ENCODE measurements around the gene CEP85.
A peak's percentile ranks its signal among the peaks of the same experiment; 100 is the strongest.

CEP85 gene, protein sequence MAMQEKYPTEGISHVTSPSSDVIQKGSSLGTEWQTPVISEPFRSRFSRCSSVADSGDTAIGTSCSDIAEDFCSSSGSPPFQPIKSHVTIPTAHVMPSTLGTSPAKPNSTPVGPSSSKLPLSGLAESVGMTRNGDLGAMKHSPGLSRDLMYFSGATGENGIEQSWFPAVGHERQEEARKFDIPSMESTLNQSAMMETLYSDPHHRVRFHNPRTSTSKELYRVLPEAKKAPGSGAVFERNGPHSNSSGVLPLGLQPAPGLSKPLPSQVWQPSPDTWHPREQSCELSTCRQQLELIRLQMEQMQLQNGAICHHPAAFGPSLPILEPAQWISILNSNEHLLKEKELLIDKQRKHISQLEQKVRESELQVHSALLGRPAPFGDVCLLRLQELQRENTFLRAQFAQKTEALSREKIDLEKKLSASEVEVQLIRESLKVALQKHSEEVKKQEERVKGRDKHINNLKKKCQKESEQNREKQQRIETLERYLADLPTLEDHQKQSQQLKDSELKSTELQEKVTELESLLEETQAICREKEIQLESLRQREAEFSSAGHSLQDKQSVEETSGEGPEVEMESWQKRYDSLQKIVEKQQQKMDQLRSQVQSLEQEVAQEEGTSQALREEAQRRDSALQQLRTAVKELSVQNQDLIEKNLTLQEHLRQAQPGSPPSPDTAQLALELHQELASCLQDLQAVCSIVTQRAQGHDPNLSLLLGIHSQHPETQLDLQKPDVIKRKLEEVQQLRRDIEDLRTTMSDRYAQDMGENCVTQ

DNA sequence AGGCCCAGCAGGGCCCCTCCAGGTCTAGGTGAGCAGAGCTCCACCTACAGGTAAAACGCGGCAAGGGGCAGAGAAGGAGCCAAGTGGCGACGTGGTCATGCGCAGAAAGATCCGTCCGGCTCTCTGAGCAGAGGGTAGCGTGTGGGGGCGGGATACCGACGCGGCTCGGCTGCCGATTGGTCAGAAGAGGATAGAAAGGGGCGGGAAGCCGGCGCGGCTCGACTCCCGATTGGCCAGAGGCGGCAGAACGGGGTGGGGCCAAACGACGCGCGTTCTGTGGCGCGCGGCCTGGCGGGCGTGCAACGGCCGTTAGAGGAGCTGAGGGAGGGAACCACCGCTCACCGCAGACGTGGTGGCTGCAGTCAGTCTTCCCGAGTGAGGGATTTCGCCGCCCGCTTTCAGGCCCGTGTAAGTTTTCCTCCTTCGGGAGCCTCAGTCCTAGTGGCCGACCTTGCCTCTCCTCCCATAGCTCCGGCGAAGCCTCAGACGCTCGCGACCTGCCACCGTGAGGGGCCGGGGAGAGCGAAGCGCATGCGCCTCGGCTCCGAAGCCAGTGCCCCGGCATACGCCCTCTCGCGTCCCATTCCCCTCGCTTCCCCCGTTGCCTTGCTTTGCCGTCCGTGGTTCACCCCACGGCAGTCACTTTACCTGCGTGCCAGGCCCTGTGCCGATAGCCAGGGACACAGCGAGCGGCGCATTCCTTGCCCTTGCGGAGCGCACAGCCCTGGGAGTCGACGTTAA, at the start of gene CEP85:
CEP85 (plus strand) TSS at position 298 of the 741 bp plus-strand sequence. CDS start 5,584 bp downstream, outside the sequence.
- peak; percentile 98 to 99 for DNase-seq (ENCODE audit: low read depth in 2 of 2)

DNA sequence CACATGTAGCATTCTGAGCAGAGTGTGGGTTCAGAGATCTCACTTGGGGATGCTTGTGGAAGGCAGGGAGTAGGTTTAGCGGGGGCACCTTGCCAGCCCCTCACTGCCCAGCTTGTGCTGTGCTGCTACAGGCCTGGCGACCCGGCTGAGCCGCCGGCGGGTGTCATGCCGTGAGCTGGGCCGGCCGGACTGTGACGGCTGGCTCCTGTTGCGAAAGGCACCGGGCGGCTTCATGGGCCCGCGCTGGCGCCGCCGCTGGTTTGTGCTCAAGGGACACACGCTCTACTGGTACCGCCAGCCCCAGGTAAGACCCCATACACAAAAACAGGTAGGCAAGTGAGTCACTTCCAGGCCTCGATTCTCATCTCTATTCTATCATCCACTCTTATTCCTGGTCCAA, 49.1 kb upstream of the CEP85 start:
- DNase-seq (ENCODE audit: low read depth in 2 of 2): no peak

DNA sequence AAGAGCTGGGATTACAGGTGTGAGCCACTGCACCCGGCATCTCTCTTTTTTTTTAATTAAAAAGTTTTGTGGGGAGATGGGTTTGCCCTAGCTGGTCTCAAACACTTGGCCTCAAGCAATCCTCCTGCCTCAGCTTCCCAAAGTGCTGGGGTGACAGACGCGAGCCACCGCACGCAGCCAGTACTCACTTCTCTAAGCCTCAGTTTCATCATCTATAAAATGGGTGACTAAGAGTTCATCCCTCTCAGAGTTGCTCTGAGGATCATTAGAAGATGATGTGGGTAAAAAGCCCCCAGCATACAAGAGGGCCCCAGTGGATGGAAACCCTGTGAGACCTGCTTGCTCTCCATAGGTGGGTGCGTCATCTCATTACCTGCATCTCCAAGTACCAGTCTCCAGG, 46.1 kb upstream of the CEP85 start:
- no peak for DNase-seq (ENCODE audit: low read depth in 2 of 2)

DNA sequence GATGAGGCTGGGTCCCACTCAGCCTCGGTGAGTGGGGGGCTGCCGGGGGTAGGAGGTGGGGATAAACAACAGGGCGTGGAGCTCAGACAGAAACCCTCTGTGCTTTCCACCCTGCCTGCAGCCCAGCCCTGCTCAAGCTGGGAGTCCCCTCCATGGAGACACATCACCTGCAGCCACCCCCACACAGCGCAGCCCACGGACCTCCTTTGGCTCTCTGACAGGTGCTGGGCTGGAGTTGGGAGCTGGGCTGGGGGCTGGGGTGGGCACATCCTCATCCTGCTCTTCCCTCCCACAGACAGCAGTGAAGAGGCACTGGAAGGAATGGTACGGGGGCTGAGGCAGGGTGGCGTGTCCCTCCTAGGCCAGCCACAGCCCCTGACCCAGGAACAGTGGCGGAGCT, 45.5 kb upstream of the CEP85 start:
- no peak for DNase-seq (ENCODE audit: low read depth in 2 of 2)

DNA sequence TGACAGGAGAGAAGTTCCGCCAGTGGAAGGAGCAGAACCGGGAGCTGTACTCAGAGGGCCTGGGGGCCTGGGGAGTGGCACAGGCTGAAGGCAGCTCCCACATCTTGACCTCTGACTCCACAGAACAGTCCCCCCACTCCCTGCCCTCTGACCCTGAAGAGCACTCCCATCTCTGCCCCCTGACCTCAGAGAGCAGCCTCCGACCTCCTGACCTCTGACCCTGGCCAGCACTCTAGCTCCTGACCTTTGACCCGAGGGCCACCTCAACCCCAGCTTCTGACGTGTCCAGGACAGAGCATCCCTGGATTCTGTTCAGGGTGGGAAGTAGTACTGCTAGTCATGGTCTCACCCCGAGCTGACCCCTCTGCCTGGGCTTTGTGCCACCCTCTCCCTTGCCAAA, 44.7 kb upstream of the CEP85 start:
- no peak for DNase-seq (ENCODE audit: low read depth in 2 of 2)

DNA sequence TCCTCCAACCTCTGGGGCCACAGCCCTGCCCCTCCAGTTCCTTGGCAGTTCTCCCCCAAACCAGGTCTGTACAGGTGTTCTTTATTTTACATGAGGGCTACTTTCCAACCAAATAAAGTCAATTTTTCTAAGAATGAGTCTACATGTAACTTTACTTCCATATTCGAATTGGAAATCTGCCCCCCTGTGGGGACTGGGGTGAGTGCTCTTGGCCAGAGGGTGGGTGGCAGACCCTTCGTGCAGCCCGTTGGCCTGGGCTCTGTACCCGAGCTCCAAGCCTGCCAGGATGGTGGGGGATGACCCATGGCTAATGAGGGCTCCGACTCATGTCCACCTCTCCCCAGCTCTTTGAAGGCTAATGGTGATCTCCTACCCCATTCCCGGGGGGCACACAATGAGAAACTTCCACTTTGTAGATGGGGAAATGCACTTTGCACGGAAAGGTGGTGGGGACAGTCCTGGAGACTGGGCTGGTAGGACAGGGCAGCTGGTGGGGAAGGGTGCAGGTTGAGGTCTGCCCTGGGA, 44.2 kb upstream of the CEP85 start:
- no peak for DNase-seq (ENCODE audit: low read depth in 2 of 2)

DNA sequence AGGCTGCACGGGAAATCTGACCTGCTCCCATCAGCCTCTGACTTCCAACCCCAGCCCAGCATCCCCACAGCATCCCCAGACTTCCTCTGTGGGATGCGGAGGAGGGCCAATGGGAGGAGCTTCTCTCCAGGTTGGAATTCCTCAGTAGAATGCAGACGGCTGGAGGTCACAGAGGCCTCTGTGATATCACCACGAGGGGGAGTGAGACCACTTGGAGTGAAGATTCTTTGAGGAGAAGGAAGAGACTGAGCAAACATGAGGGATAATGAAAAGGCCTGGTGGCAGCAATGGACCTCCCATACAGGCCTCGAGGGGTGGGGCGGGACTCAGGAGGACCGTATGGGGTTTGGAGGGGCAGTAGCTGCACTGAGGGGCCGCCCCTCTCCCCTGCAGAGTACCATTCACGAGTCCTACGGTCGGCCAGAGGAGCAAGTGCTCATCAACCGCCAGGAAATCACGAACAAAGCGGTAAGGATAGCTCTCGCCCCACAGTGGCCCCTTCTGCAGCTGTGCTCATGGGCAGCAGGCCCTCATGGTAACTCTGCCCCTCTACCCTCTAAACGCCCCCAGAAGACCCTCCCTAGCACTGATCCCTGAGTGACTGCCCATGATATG, 43.5 kb upstream of the CEP85 start, which contains the start of gene CATSPER4:
CATSPER4 (plus strand) TSS at position 230 of the 615 bp plus-strand sequence; CDS start at position 256, 26 bp downstream.
- no peak for DNase-seq (ENCODE audit: low read depth in 2 of 2)

DNA sequence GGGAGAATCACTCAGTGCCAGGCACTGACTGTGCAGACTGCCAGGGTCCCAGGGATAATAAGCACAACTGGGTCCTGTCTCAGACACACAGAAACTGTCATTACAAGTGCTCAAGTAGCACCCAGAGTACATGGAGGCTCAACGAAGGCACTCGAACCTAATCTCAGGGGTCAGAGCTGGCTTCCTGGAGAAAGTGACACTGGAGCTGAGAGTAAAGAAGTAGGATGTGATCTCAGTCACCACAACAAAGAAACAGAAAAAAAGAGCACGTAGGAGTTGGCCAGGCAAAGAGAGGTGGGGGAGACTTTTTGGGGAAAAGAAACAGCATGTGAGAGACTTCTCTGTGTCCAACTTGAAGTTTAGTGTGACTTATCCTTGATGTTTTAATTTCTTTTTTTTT, 42.3 kb upstream of the CEP85 start:
- DNase-seq (ENCODE audit: low read depth in 2 of 2): no peak

DNA sequence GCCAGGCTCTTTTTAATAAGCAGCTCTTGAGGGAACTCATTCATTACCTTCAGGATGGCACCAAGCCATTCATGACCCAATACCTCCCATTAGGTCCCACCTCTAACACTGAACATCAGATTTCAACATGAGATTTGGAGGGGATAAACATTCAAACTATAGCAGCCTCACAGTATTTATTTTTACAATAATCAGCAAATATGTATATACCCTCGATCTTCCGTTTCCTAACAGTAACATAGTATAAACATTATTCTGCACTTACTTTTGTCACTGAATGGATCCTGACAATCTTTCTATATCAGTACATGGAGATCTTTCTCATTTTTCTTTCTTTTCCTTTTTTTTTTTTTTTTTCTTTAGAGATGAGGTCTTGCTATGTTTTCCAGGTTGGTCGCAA, 38.2 kb upstream of the CEP85 start:
- DNase-seq (ENCODE audit: low read depth in 2 of 2): no peak

DNA sequence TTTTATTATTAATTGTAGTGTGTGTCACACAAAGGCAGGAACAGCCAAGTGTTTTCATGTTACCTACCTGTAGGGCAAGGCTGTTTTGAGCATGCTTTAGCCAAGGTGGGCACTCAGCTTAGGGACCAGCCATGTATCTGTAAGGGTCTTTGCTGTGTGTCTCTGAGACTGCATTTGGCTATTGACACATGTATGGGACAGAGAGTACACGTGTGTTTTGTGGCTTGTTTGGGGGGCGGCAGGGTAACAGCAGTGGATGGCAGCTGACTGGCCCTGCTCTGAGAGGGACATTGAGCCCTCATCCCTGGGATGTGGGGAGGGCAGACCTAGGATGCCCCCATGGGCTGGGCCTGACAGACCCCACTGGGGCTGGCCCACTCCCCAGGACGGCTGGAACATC, 36.7 kb upstream of the CEP85 start:
- DNase-seq (ENCODE audit: low read depth in 2 of 2): no peak

DNA sequence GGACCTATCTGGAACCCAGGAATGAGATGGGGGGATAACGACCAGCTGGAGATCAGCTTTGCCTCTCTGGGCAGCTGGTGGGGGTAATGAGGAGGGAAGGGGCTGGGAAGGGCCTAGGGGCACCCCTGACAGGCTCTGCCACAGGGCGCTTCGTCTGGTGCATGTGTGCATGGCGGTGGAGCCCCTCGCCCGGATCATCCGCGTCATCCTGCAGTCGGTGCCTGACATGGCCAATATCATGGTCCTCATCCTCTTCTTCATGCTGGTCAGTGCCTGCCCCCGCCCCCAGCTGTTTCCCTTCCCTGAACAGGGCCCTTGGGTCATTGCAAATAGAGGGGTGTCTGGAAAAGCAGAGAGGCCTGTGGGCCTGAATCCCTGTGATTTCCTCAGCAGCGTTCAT, 36.2 kb upstream of the CEP85 start:
- DNase-seq (ENCODE audit: low read depth in 2 of 2): no peak

DNA sequence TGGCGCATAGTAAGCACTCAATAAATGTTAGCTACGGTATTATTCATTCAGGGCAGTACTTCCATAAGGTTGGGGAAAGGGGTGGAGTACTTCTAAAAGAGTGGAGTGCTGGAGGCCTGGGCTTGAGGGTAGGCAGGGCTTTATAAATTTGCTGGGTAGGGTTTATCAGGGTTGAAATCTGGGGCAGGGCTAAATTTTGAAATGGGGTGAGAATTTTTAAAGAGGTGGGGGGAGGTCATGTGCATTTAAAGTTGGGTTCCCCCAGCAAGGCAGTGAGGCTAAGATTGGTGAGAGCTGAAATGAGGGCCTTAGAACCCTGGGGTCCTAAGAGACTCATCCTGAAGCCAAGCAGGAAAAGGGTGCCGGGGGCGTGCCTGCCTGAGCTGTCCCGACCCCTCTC, 33.6 kb upstream of the CEP85 start:
- no peak for DNase-seq (ENCODE audit: low read depth in 2 of 2)

DNA sequence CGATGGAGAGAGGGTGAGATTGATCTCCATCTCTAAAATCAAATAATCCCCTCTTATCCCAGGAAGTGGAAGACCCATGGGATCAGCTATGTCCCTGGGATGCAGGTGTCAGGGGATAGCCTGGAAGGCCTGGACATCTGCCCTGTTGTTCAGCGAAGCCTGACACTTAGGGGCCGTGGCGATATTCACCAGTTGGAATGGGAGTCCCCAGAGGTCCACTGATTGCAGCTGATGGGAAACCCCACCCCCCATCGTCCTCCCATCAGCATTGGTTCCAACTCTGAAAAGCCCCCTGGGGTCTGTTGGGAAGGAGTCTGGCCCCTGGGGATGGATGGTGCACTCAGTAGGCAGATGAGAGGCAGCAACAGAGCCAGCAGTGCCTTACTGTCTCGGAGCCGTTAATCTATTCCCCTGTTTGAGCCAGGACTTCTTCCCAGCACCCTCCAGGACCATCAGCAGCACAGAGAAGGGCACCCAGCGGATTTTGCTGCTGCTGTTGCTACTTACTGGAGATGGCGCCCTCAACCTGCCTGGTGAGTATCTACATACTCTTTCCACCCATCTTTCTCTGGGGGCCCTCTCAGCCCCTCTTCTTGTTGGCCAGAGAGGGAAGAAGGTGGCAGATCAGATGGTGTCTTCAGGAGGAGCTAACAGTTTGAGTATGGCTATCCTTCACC, 30.2 kb upstream of the CEP85 start:
- no peak for DNase-seq (ENCODE audit: low read depth in 2 of 2)

DNA sequence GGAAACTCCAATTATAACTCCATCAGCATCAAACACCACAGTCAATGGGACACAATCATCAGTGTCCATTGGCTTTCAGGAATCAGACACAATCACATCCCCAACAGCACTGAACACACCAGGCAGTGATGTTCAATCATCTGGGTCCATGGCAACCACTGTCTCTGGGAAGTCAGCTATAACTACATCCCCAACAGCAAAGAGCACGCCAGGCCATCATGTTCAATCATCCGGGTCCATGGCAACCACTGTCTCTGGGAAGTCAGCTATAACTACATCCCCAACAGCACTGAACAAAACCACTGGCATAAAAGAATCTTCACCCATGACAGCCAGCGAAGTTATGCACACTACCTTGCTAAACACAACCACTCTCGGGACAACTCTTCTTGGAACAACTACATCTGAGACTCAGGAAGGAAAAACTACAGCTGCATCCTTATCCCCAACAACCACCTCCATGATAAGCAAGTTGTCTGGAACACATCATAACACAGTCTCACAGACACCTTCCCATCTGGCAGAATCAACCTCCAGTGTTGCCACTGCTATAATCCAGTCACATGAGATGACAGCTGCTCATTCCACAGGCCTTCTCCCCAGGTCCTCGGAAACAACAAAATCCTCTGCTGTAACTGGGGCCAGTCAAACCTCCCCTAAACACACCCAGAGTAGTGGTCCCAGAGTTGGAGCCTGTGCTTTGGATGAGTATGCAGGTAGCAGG, 23.7 kb upstream of the CEP85 start:
- DNase-seq (ENCODE audit: low read depth in 2 of 2): no peak

DNA sequence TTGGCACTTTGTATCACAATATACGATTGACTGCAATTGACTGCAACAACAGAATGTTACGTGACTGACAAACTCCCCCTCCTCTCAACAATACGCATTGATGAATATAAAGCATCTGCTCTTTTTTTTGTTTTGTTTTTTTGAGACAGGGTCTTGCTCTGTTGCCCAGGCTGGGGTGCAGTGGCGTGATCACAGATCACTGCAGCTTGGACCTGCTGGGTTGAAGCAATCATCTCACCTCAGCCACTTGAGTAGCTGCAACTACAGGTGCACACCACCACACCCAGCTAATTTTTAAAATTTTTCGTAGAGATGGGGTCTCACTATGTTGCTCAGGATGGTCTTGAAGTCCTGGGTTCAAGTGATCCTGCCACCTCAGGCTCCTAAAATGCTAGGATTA, 21.3 kb upstream of the CEP85 start:
- no peak for DNase-seq (ENCODE audit: low read depth in 2 of 2)

DNA sequence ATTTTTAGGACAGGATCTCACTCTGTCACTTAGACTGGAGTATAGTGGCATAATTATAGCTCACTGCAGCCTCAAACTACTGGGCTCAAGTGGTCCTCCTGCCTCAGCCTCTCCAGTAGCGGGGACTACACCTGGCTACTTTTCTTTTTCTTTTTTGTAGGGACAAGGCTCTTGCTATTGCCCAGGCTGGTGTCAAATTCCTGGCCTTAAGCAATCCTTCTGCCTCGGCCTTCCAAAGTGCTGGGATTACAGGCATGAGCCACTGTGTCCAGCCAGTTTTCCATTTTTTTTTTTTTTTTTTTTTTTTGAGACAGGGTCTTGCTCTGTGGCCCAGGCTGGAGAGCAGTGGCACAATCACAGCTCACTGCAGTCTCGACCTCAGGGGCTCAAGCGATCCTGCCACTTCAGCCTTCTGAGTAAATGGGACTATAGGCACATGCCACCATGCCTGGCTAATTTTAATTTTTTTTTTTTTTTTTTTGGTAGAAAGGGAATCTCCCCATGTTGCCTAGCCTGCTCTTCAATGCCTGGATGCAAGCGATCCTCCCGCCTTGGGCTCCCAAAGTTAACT, 20.6 kb upstream of the CEP85 start:
- DNase-seq (ENCODE audit: low read depth in 2 of 2): no peak

DNA sequence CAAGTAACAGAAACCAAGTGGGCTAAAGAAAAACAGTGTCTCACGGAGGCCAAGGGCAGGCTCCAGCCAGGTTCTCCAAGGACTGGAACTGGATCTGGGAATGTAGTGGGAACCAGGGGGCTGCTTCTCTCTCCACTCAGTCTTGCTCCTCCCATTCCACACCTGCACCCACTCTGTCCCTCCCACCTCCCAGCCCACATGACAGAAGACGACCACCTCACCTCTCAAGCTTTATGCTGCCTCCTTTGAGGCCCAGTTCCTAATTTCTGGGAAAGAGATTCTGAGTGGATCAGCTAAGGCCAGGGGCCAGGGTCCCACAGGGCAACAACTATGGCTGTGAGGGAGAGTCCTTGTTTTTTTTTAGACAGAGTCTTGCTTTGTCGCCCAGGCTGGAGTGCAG, 18.8 kb upstream of the CEP85 start:
- DNase-seq (ENCODE audit: low read depth in 2 of 2): no peak

DNA sequence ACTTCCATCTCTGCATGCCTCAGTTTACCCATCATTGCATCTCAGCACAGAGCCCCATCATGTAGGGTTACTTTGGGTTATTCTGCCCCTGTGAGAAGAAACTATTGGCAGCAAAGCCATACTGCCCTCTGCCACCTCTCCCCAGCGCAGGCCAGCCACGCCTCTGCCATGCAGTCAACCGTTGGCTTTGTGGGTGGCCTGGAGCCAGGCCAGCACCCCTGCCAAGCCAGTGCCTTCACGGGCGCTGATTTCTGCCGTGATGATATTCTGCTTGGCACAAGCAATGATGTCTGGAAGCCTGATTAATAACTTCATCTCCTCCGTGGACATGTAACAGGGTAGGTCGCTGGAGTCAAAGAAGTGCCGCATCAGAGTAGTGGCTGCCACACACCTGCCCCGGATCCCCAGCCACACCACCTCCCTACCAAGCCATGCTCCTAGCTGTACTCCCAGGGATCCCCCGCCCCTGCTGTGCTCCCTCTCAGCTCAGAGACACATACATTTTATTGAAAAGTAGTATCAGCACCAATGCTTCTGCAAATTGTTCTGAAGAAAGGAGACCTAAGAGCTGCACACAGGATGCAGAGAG, 15.0 kb upstream of the CEP85 start:
- no peak for DNase-seq (ENCODE audit: low read depth in 2 of 2)

DNA sequence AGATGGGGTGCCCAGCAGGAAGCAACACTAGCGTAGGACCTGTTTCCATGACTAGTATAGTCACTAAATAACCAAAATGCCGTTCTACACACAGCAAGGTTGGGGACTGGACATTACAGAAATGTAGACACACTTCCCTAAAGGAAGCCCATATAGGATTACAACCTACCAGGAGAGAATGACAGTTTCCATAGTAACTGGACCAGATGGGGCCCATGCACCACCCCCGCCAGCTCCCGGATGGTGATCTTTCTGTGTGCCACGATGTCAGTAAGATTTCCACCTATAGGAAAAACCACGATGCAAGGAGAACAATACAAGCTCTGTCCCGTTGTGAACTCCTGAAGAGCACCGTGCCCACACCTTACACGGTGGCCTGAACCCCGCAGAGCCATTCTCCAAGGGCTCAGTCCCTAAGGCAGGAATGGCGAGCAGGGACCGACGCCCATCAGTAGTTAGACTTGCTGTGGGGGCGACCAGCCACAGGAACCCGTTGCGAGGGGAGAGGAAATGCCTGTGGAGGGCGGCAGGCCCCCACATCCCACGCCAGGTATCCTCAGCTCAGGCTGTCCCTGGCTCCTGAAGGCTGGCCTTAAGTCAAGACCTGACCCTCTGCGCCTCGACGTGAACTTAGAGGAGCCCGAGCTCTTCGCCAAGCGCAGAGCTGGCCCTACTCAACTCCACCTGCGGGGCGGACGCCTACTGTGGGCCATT, 13.6 kb upstream of the CEP85 start:
- no peak for DNase-seq (ENCODE audit: low read depth in 2 of 2)
